Gastroesophageal sphincter (tissue), 4 donors: Measurements from ENCODE around the gene ACTL6A. TPM values are rescaled to one million over a fixed set of nuclear protein-coding genes. Genes with fewer than 3 reads are reported as not detected.

Experiments used
- ATAC-seq: fragments of 150-250 bp; one replicate; pipeline ENCODE4 v1.9.1; 2016; ENCODE audit warnings: mild to moderate bottlenecking, moderate library complexity
- H3K27ac ChIP-seq, 4 donors: fragments of 200-600 bp; sonication (generic) in 3 of 4; 1 replicate in 3 of 4; 2 replicates in 1 of 4; pipeline ENCODE4 v1.5.1; 2016 to 2019
- H3K27me3 ChIP-seq: fragments of 200-600 bp; sonication (generic); one replicate; pipeline ENCODE4 v1.5.1; 2019
- H3K36me3 ChIP-seq, 2 donors: fragments of 200-600 bp; sonication (generic); one replicate each; pipeline ENCODE4 v1.5.1; 2019; ENCODE audit warnings: control low read depth in 1 of 2
- H3K4me1 ChIP-seq, 3 donors: fragments of 200-600 bp; sonication (generic); 1 replicate in 2 of 3; 2 replicates in 1 of 3; pipeline ENCODE4 v1.5.1; 2016 to 2019; ENCODE audit warnings: control low read depth in 2 of 3
- H3K4me3 ChIP-seq, 2 donors: fragments of 200-600 bp; sonication (generic); one replicate each; pipeline ENCODE4 v1.5.1; 2019; ENCODE audit warnings: mild to moderate bottlenecking in 1 of 2, moderate library complexity in 1 of 2
- H3K9me3 ChIP-seq, 3 donors: fragments of 200-600 bp; sonication (generic); one replicate each; pipeline ENCODE4 v1.5.1; 2017 to 2019; ENCODE audit warnings: control low read depth in 2 of 3
- EP300 ChIP-seq: sonication (generic); formaldehyde crosslinking; IDR thresholded peaks from one replicate; pipeline ENCODE4 v1.6.1; 2017; ENCODE audit warnings: antibody characterized with exemption, mild to moderate bottlenecking
- POLR2A ChIP-seq, 2 donors: fragments of 450-650 bp; IDR thresholded peaks; one replicate each; pipeline ENCODE4 v1.6.1; 2017; ENCODE audit warnings: antibody characterized with exemption in 2 of 2, mild to moderate bottlenecking in 2 of 2, moderate library complexity in 1 of 2
- POLR2AphosphoS5 ChIP-seq: sonication (generic); formaldehyde crosslinking; IDR thresholded peaks from one replicate; pipeline ENCODE4 v1.6.1; 2017; ENCODE audit warnings: antibody characterized with exemption
- WGBS, 2 donors: methylation state at CpG; one replicate each; pipeline ENCODE4 v1.1.5; 2018; ENCODE audit warnings: low coverage in 1 of 2; 5-methylcytosine and 5-hydroxymethylcytosine counted together
- total RNA-seq, 4 donors: library from RNA; depleted of rRNA; stranded (reverse); fragments of >200 nt; gene quantifications; one replicate each; pipeline ENCODE4 v1.1.0, GENCODE V29; 2016
- TF ChIP-seq, protein P1 (sequence below), 4 experiments: fragments of 200-600 bp in 2 of 4; fragments of 450-650 bp in 2 of 4; sonication (generic) in 1 of 4; IDR thresholded peaks; one replicate each; pipeline ENCODE4 v1.5.1; 2017 to 2019; ENCODE audit warnings: antibody characterized with exemption in 4 of 4, mild to moderate bottlenecking in 2 of 4, moderate library complexity in 2 of 4

The ACTL6A gene
- total RNA-seq, 4 donors from 2014 or later, result 26.1 to 33.5 (median 29.9) TPM

DNA sequence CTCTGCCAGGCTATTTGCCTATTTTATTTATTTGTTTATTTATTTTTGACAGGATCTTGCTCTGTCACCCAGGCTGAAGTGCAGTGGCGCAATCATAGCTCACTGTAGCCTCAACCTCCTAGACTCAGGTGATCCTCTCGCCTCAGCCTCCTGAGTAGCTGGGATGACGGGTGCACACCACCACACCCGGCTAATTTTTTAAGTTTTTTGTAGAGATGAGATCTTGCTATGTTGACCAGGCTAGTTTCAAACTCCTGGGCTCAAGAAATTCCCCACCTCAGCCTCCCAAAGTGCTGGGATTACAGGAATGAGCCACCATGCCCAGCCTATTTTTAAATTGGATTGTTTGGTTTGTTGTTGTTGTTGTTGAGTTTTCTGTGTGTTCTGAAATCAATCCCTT lies 47.3 kb downstream of the ACTL6A start:
- ATAC-seq, result no peak
- H3K27ac ChIP-seq, result no peak overlapping the region

DNA sequence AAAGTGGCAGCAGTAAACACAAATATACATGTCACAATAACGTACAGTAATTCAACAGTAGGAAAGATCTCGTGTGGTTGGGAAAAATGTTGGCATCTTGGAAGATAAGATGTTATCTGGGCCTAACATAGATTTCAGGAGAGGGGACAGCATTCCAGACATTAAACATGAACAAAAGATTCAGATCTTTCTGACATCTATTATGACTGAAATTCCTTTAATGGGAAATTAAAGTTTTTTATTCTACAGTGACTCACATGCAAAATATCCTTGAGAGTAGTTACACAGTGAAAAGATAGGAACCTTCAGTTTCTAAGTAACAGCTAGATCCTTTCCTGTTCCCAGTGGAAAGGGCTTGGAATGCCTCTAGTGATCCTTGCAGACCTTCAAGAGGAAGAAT lies 51.1 kb downstream of the ACTL6A start:
- Histone ChIP-seq H3K27ac (no peak overlapping the region), H3K4me1 (peaks cover 0 to 25% (median 0%) of the 10 kb centered on the region in 3 donors), H3K4me3 (no peak overlapping the region), H3K36me3 (peaks cover 0 to 45% of the 10 kb centered on the region in 2 donors), H3K9me3 (no peaks in the 10 kb centered on the region), H3K27me3 (no peaks in the 10 kb centered on the region)
- TF ChIP-seq, protein P1, sequence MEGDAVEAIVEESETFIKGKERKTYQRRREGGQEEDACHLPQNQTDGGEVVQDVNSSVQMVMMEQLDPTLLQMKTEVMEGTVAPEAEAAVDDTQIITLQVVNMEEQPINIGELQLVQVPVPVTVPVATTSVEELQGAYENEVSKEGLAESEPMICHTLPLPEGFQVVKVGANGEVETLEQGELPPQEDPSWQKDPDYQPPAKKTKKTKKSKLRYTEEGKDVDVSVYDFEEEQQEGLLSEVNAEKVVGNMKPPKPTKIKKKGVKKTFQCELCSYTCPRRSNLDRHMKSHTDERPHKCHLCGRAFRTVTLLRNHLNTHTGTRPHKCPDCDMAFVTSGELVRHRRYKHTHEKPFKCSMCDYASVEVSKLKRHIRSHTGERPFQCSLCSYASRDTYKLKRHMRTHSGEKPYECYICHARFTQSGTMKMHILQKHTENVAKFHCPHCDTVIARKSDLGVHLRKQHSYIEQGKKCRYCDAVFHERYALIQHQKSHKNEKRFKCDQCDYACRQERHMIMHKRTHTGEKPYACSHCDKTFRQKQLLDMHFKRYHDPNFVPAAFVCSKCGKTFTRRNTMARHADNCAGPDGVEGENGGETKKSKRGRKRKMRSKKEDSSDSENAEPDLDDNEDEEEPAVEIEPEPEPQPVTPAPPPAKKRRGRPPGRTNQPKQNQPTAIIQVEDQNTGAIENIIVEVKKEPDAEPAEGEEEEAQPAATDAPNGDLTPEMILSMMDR (IDR thresholded peaks at IDR 0.05), result no peak
- TF ChIP-seq POLR2A (IDR thresholded peaks at IDR 0.05) (no peak), EP300 (no peak)
- 29 to 32% methylated on average over 2 of the region's 2 CpGs for WGBS, 2 donors
- no peak for ATAC-seq

More for the DNA sequence above, 47.3 kb downstream of the ACTL6A start:
- Histone ChIP-seq H3K36me3 (peaks cover 0 to 32% of the 10 kb centered on the region in 2 donors), H3K4me1 (peaks cover 0 to 60% (median 8%) of the 10 kb centered on the region in 3 donors), H3K9me3 (no peaks in the 10 kb centered on the region), H3K4me3 (no peak overlapping the region), H3K27me3 (no peaks in the 10 kb centered on the region)
- WGBS, 2 donors, result 93 to 94% methylated on average over 4 of the region's 4 CpGs
- TF ChIP-seq EP300 (no peak), POLR2A (IDR thresholded peaks at IDR 0.05) (no peak)
- TF ChIP-seq, protein P1 (IDR thresholded peaks at IDR 0.05), result no peak

DNA sequence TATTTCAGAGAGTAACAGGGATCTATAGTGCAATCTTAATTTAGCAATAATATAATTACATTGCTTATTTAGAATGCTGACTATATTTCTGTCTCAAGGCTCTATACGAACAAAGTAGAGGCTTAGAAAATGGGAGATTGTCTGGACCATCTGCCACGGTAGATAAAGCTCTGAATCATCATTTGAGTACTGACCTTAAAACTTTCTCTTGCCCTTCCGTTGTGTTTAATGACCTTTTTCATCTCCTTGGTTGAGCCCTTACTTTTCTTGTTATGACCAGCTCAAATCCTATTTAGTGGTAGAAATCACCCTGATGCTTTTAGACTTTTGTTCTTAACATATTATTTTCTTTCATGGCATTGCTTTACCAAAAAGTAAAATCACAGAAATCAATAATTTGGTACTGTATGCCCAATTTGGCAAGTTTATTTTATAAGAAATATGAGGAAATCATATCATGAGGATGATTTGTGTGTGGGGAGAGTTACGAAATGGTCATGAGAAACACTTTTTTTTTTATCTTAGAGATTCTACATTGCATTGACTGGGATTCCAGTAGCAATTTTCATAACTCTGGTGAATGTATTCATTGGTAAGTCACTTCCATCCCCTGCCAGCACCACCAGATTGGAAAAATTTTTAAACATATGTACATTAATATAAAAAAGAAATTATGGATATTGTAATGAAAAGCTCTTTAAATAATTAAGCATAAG lies 52.9 kb downstream of the ACTL6A start:
- no peak overlapping the region for H3K27ac ChIP-seq
- peaks cover 0 to 8% (median 0%) of the 10 kb centered on the region in 3 donors for H3K4me1 ChIP-seq
- no peak overlapping the region for H3K4me3 ChIP-seq
- 65 to 76% methylated on average over 4 of the region's 4 CpGs for WGBS, 2 donors
- ATAC-seq, result no peak
- H3K9me3 ChIP-seq, result no peaks in the 10 kb centered on the region
- no peak for TF ChIP-seq POLR2A (IDR thresholded peaks at IDR 0.05)
- TF ChIP-seq, protein P1 (IDR thresholded peaks at IDR 0.05), result no peak
- TF ChIP-seq POLR2AphosphoS5, result no peak
- no peak for TF ChIP-seq EP300
- H3K36me3 ChIP-seq, result peaks cover 0 to 48% of the 10 kb centered on the region in 2 donors
- H3K27me3 ChIP-seq, result no peaks in the 10 kb centered on the region

DNA sequence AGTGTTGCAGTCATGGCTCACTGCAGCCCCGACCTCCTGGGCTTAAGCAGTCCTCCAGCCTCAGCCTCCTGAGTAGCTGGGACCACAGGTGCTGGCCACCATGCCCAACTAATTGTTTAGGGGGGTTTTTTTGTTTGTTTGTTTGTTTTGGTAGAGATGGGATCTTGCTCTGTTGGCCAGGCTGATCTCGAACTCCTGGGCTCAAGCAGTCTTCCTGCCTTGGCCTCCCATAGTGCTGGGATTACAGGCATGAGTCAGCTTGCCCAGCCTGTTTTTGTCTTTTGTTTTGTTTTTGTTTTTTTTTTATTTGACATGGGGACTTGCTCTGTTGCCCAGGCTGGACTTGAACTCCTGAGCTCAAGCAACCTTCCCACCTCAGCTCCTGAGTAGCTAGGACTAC lies 59.3 kb downstream of the ACTL6A start:
- H3K27ac ChIP-seq, result no peak overlapping the region
- no peak for TF ChIP-seq POLR2AphosphoS5
- no peak for TF ChIP-seq EP300
- TF ChIP-seq, protein P1 (IDR thresholded peaks at IDR 0.05), result no peak
- no peak for TF ChIP-seq POLR2A (IDR thresholded peaks at IDR 0.05)
- H3K4me1 ChIP-seq, result no peaks in the 10 kb centered on the region
- H3K9me3 ChIP-seq, result no peaks in the 10 kb centered on the region
- WGBS, 2 donors, result 90 to 100% methylated on average over 1 to 2 of the region's 2 CpGs
- H3K4me3 ChIP-seq, result no peak overlapping the region
- no peak for ATAC-seq
- peaks cover 0 to 97% of the 10 kb centered on the region in 2 donors for H3K36me3 ChIP-seq
- no peaks in the 10 kb centered on the region for H3K27me3 ChIP-seq

DNA sequence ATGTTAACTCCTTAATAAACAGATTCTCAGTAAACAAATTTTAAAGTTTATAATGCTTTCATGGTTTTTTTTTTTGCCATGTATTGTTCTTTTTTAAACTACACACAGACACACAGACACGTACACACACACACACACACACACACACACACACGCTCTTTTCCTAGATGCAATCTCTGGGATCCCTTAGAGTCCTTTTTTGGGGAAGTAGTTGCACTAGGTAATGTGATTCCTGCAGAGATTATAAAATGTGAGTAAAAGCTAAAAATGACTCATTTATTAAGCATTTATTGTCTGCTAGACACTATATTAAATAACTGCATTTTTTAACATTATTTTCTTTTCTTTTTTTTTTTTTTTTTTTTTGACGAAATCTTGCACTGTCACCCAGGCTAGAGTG lies 61.7 kb downstream of the ACTL6A start:
- no peak overlapping the region for H3K27ac ChIP-seq
- 66 to 71% methylated on average over 3 of the region's 3 CpGs for WGBS, 2 donors
- TF ChIP-seq EP300, result no peak
- TF ChIP-seq, protein P1 (IDR thresholded peaks at IDR 0.05), result no peak
- TF ChIP-seq POLR2AphosphoS5, result no peak
- no peak for TF ChIP-seq POLR2A (IDR thresholded peaks at IDR 0.05)
- H3K9me3 ChIP-seq, result no peaks in the 10 kb centered on the region
- H3K36me3 ChIP-seq, result peaks cover 0 to 79% of the 10 kb centered on the region in 2 donors
- ATAC-seq, result no peak
- no peaks in the 10 kb centered on the region for H3K27me3 ChIP-seq
- no peak overlapping the region for H3K4me3 ChIP-seq
- H3K4me1 ChIP-seq, result no peaks in the 10 kb centered on the region
